Measurements from ENCODE around the gene PIGH. TPM values are rescaled to one million over a fixed set of nuclear protein-coding genes. Genes with fewer than 3 reads are reported as not detected.

PIGH gene
- total RNA-seq, 2 donors from 2014 or later, result 4.5 to 7.5 TPM

DNA sequence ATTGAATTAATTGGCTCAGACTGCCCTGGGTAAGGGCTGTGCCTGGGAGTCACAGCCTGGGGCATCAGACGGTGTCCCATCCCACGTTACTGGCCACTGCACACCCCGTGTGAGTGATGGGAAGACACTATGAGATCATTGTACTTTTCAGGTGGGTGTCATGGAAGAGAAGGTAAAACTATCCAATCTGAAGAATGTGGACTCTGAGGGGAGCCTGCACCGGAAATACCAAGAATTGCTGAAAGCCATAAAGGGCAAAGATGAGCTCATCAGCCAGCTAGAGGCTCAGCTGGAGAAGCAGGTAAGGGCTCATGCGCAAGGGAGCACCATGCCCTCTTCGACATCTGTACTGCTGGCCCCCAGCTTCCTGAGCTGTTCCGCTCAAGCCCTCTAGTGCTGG is 43.0 kb downstream of the PIGH start:
- no peak overlapping the region for H3K4me3 ChIP-seq (ENCODE audit: low read length)
- TF ChIP-seq, protein P1, sequence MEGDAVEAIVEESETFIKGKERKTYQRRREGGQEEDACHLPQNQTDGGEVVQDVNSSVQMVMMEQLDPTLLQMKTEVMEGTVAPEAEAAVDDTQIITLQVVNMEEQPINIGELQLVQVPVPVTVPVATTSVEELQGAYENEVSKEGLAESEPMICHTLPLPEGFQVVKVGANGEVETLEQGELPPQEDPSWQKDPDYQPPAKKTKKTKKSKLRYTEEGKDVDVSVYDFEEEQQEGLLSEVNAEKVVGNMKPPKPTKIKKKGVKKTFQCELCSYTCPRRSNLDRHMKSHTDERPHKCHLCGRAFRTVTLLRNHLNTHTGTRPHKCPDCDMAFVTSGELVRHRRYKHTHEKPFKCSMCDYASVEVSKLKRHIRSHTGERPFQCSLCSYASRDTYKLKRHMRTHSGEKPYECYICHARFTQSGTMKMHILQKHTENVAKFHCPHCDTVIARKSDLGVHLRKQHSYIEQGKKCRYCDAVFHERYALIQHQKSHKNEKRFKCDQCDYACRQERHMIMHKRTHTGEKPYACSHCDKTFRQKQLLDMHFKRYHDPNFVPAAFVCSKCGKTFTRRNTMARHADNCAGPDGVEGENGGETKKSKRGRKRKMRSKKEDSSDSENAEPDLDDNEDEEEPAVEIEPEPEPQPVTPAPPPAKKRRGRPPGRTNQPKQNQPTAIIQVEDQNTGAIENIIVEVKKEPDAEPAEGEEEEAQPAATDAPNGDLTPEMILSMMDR (conservative IDR thresholded peaks at IDR 0.05), result no peak
- no peak overlapping the region for H3K4me3 Mint-ChIP-seq
- 91 to 100% methylated on average over 5 to 7 of the region's 7 CpGs for WGBS, 2 experiments (ENCODE audit: insufficient coverage in 1 of 2, insufficient read length in 1 of 2)
- H3K9ac ChIP-seq (ENCODE audit: extremely low read depth, low read length, poor library complexity, severe bottlenecking), result no peak overlapping the region
- no peak for DNase-seq
- H3K27me3 ChIP-seq (ENCODE audit: control insufficient read depth, insufficient read depth, low read length, poor library complexity, severe bottlenecking), result no peaks in the 10 kb centered on the region
- no peaks in the 10 kb centered on the region for H3K4me1 Mint-ChIP-seq
- no peaks in the 10 kb centered on the region for H3K27me3 Mint-ChIP-seq (ENCODE audit: insufficient read depth)
- H3K36me3 Mint-ChIP-seq (ENCODE audit: low read depth), result peaks cover 48% of the 10 kb centered on the region
- no peaks in the 10 kb centered on the region for H3K4me1 ChIP-seq (ENCODE audit: control insufficient read depth, insufficient read depth, low read length)
- H3K36me3 ChIP-seq (ENCODE audit: control insufficient read depth, insufficient read depth, low read length), result peaks cover 8% of the 10 kb centered on the region
- no peak overlapping the region for H3K27ac Mint-ChIP-seq
- H3K9me3 Mint-ChIP-seq, result no peaks in the 10 kb centered on the region
- H3K9me3 ChIP-seq (ENCODE audit: control insufficient read depth, low read length), result no peaks in the 10 kb centered on the region
- no peak overlapping the region for H3K27ac ChIP-seq (ENCODE audit: low read depth, low read length)

DNA sequence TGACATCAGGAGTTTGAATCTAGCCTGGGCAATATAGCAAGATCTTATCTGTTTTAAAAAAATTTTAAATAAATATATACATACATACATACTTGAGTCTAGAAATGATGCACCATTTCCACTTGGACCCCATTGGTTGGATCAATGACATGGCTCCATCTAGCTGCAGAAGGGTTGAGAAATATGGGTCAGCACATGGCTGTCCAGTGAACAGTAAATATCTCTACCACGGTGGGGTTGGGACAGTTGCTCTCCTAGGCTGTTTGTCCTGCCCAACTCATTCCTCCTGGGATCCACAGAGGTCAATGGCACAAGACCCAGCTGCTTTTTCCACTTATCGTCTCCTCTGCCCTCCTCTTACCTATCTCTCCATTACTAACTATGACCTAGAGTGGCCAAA is 43.4 kb downstream of the PIGH start:
- H3K27me3 Mint-ChIP-seq (ENCODE audit: insufficient read depth), result no peaks in the 10 kb centered on the region
- Histone ChIP-seq H3K9me3 (ENCODE audit: control insufficient read depth, low read length) (no peaks in the 10 kb centered on the region), H3K27ac (ENCODE audit: low read depth, low read length) (no peak overlapping the region), H3K4me1 (ENCODE audit: control insufficient read depth, insufficient read depth, low read length) (no peaks in the 10 kb centered on the region), H3K27me3 (ENCODE audit: control insufficient read depth, insufficient read depth, low read length, poor library complexity, severe bottlenecking) (no peaks in the 10 kb centered on the region), H3K9ac (ENCODE audit: extremely low read depth, low read length, poor library complexity, severe bottlenecking) (no peak overlapping the region), H3K4me3 (ENCODE audit: low read length) (no peak overlapping the region), H3K36me3 (ENCODE audit: control insufficient read depth, insufficient read depth, low read length) (peaks cover 8% of the 10 kb centered on the region)
- H3K9me3 Mint-ChIP-seq, result no peaks in the 10 kb centered on the region
- no peak overlapping the region for H3K4me3 Mint-ChIP-seq
- peaks cover 50% of the 10 kb centered on the region for H3K36me3 Mint-ChIP-seq (ENCODE audit: low read depth)
- DNase-seq, result no peak
- H3K27ac Mint-ChIP-seq, result no peak overlapping the region
- 89 to 95% methylated on average over 1 to 2 of the region's 2 CpGs for WGBS, 2 experiments (ENCODE audit: insufficient coverage in 1 of 2, insufficient read length in 1 of 2)
- no peaks in the 10 kb centered on the region for H3K4me1 Mint-ChIP-seq
- TF ChIP-seq, protein P1 (conservative IDR thresholded peaks at IDR 0.05), result no peak

DNA sequence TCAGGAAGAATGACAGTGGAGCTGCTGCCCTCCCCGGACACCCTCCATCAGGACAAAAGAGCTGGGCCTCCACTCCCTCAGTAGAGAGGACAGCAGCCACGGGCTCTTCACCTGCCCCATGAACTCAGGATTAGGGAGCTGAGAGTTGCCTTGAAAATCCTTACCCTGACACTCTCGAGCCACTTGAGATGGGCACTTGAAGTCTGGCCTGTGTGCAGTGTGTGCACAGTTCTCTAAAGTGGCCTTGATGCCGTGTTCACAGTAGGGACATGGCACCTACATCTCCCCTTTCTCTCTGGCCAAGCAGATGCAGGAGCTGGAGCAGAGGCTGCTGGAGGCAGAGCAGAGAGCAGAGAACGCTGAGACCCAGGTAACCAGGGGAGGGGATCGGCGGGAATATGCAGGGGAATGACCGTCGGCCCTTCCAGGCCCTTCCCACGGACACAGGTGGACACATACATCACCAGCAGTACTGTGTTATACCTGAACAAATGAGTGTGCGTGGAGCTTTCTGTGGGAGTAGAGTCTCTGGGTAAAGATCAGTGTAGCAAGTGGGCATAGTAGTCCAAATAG is 44.5 kb downstream of the PIGH start:
- no peak overlapping the region for H3K27ac ChIP-seq (ENCODE audit: low read depth, low read length)
- H3K27me3 ChIP-seq (ENCODE audit: control insufficient read depth, insufficient read depth, low read length, poor library complexity, severe bottlenecking), result no peaks in the 10 kb centered on the region
- TF ChIP-seq, protein P1 (conservative IDR thresholded peaks at IDR 0.05), result no peak
- H3K27ac Mint-ChIP-seq, result no peak overlapping the region
- no peaks in the 10 kb centered on the region for H3K9me3 ChIP-seq (ENCODE audit: control insufficient read depth, low read length)
- H3K4me1 Mint-ChIP-seq, result no peaks in the 10 kb centered on the region
- no peaks in the 10 kb centered on the region for H3K4me1 ChIP-seq (ENCODE audit: control insufficient read depth, insufficient read depth, low read length)
- H3K9me3 Mint-ChIP-seq, result no peaks in the 10 kb centered on the region
- no peak overlapping the region for H3K4me3 Mint-ChIP-seq
- peaks cover 48% of the 10 kb centered on the region for H3K36me3 Mint-ChIP-seq (ENCODE audit: low read depth)
- no peak for DNase-seq
- H3K9ac ChIP-seq (ENCODE audit: extremely low read depth, low read length, poor library complexity, severe bottlenecking), result no peak overlapping the region
- H3K36me3 ChIP-seq (ENCODE audit: control insufficient read depth, insufficient read depth, low read length), result peaks cover 8% of the 10 kb centered on the region
- 77 to 86% methylated on average over 7 to 11 of the region's 11 CpGs for WGBS, 2 experiments (ENCODE audit: insufficient coverage in 1 of 2, insufficient read length in 1 of 2)
- no peaks in the 10 kb centered on the region for H3K27me3 Mint-ChIP-seq (ENCODE audit: insufficient read depth)
- no peak overlapping the region for H3K4me3 ChIP-seq (ENCODE audit: low read length)
